ENCODE measurements around the gene PAPLN. TPM values are rescaled to one million over a fixed set of nuclear protein-coding genes. Genes with fewer than 3 reads are reported as not detected.

Gene PAPLN
- polyA plus RNA-seq, 4 donors: 17.0 to 32.8 (median 26.1) TPM

GRCh38 chr14:73245480-73246325 lies 8.4 kb downstream of the PAPLN start:
- no peak for DNase-seq (ENCODE audit: low read depth in 4 of 4, low spot score in 3 of 4)

- no peak for DNase-seq (ENCODE audit: low read depth in 4 of 4, low spot score in 3 of 4)
Measured at GRCh38 chr14:73246387-73247150, 9.3 kb downstream of the PAPLN start.

- no peak for DNase-seq (ENCODE audit: low read depth in 4 of 4, low spot score in 3 of 4)
Measured at GRCh38 chr14:73248108-73248868, 11.0 kb downstream of the PAPLN start.

- no peak for DNase-seq (ENCODE audit: low read depth in 4 of 4, low spot score in 3 of 4)
Measured at GRCh38 chr14:73249108-73249507, 11.8 kb downstream of the PAPLN start.

GRCh38 chr14:73249564-73250316 lies 12.4 kb downstream of the PAPLN start:
- no peak for DNase-seq (ENCODE audit: low read depth in 4 of 4, low spot score in 3 of 4)

- DNase-seq (ENCODE audit: low read depth in 4 of 4, low spot score in 3 of 4): no peak
Measured at GRCh38 chr14:73250317-73250713, 13.0 kb downstream of the PAPLN start.

GRCh38 chr14:73250781-73251500 lies 13.6 kb downstream of the PAPLN start:
- no peak for DNase-seq (ENCODE audit: low read depth in 4 of 4, low spot score in 3 of 4)

GRCh38 chr14:73251516-73252215 lies 14.4 kb downstream of the PAPLN start:
- DNase-seq (ENCODE audit: low read depth in 4 of 4, low spot score in 3 of 4): no peak

GRCh38 chr14:73252491-73253322 lies 15.4 kb downstream of the PAPLN start:
- DNase-seq (ENCODE audit: low read depth in 4 of 4, low spot score in 3 of 4): no peak

- no peak for DNase-seq (ENCODE audit: low read depth in 4 of 4, low spot score in 3 of 4)
Measured at GRCh38 chr14:73253323-73253610, 16.0 kb downstream of the PAPLN start.

GRCh38 chr14:73253721-73254120 lies 16.4 kb downstream of the PAPLN start:
- DNase-seq (ENCODE audit: low read depth in 4 of 4, low spot score in 3 of 4): no peak

GRCh38 chr14:73254247-73255004 lies 17.1 kb downstream of the PAPLN start:
- DNase-seq (ENCODE audit: low read depth in 4 of 4, low spot score in 3 of 4): no peak

- no peak for DNase-seq (ENCODE audit: low read depth in 4 of 4, low spot score in 3 of 4)
Measured at GRCh38 chr14:73255005-73255400, 17.7 kb downstream of the PAPLN start.

- no peak for DNase-seq (ENCODE audit: low read depth in 4 of 4, low spot score in 3 of 4)
Measured at GRCh38 chr14:73255693-73256225, 18.5 kb downstream of the PAPLN start.

GRCh38 chr14:73258076-73258475 lies 20.8 kb downstream of the PAPLN start:
- no peak for DNase-seq (ENCODE audit: low read depth in 4 of 4, low spot score in 3 of 4)

GRCh38 chr14:73258845-73259611 lies 21.7 kb downstream of the PAPLN start:
- DNase-seq (ENCODE audit: low read depth in 4 of 4, low spot score in 3 of 4): no peak

- no peak for DNase-seq (ENCODE audit: low read depth in 4 of 4, low spot score in 3 of 4)
Measured at GRCh38 chr14:73259837-73260236, 22.5 kb downstream of the PAPLN start.

Measured in left renal pelvis (tissue), 4 donors.